ENCODE data around the gene PEAK1.

PEAK1 gene

GRCh38 chr15:77226652-77227051, 193.3 kb downstream of the PEAK1 start:
- no peak overlapping the region for H3K4me3 ChIP-seq (ENCODE audit: low read depth, low read length)
- TF ChIP-seq, protein P1, sequence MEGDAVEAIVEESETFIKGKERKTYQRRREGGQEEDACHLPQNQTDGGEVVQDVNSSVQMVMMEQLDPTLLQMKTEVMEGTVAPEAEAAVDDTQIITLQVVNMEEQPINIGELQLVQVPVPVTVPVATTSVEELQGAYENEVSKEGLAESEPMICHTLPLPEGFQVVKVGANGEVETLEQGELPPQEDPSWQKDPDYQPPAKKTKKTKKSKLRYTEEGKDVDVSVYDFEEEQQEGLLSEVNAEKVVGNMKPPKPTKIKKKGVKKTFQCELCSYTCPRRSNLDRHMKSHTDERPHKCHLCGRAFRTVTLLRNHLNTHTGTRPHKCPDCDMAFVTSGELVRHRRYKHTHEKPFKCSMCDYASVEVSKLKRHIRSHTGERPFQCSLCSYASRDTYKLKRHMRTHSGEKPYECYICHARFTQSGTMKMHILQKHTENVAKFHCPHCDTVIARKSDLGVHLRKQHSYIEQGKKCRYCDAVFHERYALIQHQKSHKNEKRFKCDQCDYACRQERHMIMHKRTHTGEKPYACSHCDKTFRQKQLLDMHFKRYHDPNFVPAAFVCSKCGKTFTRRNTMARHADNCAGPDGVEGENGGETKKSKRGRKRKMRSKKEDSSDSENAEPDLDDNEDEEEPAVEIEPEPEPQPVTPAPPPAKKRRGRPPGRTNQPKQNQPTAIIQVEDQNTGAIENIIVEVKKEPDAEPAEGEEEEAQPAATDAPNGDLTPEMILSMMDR (IDR thresholded peaks at IDR 0.05; ENCODE audit: control insufficient read depth, extremely low read depth, insufficient read depth): no peak
- no peak for DNase-seq (ENCODE audit: low read depth)

GRCh38 chr15:77225646-77226045, 194.3 kb downstream of the PEAK1 start:
- no peak overlapping the region for H3K4me3 ChIP-seq (ENCODE audit: low read depth, low read length)
- DNase-seq (ENCODE audit: low read depth): no peak
- TF ChIP-seq, protein P1 (IDR thresholded peaks at IDR 0.05; ENCODE audit: control insufficient read depth, extremely low read depth, insufficient read depth): no peak

- H3K4me3 ChIP-seq (ENCODE audit: low read depth, low read length): no peak overlapping the region
- TF ChIP-seq, protein P1 (IDR thresholded peaks at IDR 0.05; ENCODE audit: control insufficient read depth, extremely low read depth, insufficient read depth): no peak
- DNase-seq (ENCODE audit: low read depth): no peak
These were observed 194.8 kb downstream of the PEAK1 start for GRCh38 chr15:77225088-77225487.

- TF ChIP-seq, protein P1 (IDR thresholded peaks at IDR 0.05; ENCODE audit: control insufficient read depth, extremely low read depth, insufficient read depth): no peak
- DNase-seq (ENCODE audit: low read depth): no peak
- H3K4me3 ChIP-seq (ENCODE audit: low read depth, low read length): no peak overlapping the region
These were observed 195.6 kb downstream of the PEAK1 start for GRCh38 chr15:77224352-77224751.

- TF ChIP-seq, protein P1 (IDR thresholded peaks at IDR 0.05; ENCODE audit: control insufficient read depth, extremely low read depth, insufficient read depth): no peak
- H3K4me3 ChIP-seq (ENCODE audit: low read depth, low read length): no peak overlapping the region
- no peak for DNase-seq (ENCODE audit: low read depth)
These were observed 198.2 kb downstream of the PEAK1 start for GRCh38 chr15:77221708-77222107.

DNA sequence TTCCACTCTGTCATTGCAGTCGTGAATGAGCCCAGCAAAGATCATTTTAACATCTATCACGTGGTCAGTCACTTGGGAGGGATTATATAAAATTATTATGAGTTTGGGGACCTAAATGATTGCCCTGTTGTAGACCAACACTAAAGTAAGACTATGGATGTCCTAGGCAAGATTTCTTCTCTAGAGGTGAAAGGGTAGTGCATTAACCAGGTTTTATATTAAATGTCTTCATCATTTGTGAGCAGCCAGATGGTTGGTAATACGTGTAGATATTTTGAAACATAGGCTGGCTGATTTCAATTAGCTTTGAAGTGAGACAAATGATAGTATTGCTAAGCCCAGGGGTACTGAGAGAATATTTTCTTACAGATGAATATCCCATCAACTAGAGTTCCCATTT, 198.7 kb downstream of the PEAK1 start:
- TF ChIP-seq, protein P1 (IDR thresholded peaks at IDR 0.05; ENCODE audit: control insufficient read depth, extremely low read depth, insufficient read depth): no peak
- no peak for DNase-seq (ENCODE audit: low read depth)
- H3K4me3 ChIP-seq (ENCODE audit: low read depth, low read length): no peak overlapping the region

- no peak for DNase-seq (ENCODE audit: low read depth)
- TF ChIP-seq, protein P1 (IDR thresholded peaks at IDR 0.05; ENCODE audit: control insufficient read depth, extremely low read depth, insufficient read depth): no peak
- H3K4me3 ChIP-seq (ENCODE audit: low read depth, low read length): no peak overlapping the region
These were observed 200.1 kb downstream of the PEAK1 start for GRCh38 chr15:77219841-77220240.
